Naive thymus-derived CD4-positive, alpha-beta T cell (primary cell): ENCODE measurements around the gene MUC6. TPM values are rescaled to one million over a fixed set of nuclear protein-coding genes. Genes with fewer than 3 reads are reported as not detected.

Experiments
- ATAC-seq: fragments of 150-1000 bp; cut with Tn5 transposase; 2 replicates; pipeline ENCODE4 v1.10.0; 2021; ENCODE audit warnings: mild to moderate bottlenecking, moderate library complexity
- CTCF ChIA-PET: fragments of 350-600 bp; sonication (Branson Sonifier 250); formaldehyde crosslinking; loops from one replicate; lab custom pipeline; 2021; ENCODE audit warnings: antibody characterized with exemption; lab: Charles Lee
- POLR2A ChIA-PET: fragments of 350-600 bp; sonication (Branson Sonifier 250); formaldehyde crosslinking; loops from one replicate; lab custom pipeline; 2021; ENCODE audit warnings: antibody characterized with exemption, inconsistent platforms; lab: Charles Lee
- DNase-seq, 9 donors: peaks; one replicate each; pipeline versions ENCODE4 v3.0.0 to v3.0.0-alpha.2; 2020 to 2022; ENCODE audit warnings: mixed read lengths in 1 of 9
- H3K27ac ChIP-seq: one replicate; pipeline ENCODE4 v1.7.0; 2013; ENCODE audit warnings: mild to moderate bottlenecking, low read depth, low read length, moderate library complexity
- H3K27me3 ChIP-seq, 2 donors: one replicate each; pipeline ENCODE4 v1.7.0; 2013; ENCODE audit warnings: low read length in 2 of 2, mild to moderate bottlenecking in 2 of 2, moderate library complexity in 2 of 2; ENCODE audit not compliant: control insufficient read depth in 2 of 2, insufficient read depth in 2 of 2
- H3K36me3 ChIP-seq, 3 experiments: 1 replicate in 2 of 3; 2 replicates in 1 of 3; pipeline ENCODE4 v1.7.0; 2013; ENCODE audit warnings: low read length in 3 of 3, mild to moderate bottlenecking in 3 of 3, moderate library complexity in 1 of 3; ENCODE audit not compliant: insufficient read depth in 3 of 3, control insufficient read depth in 2 of 3
- H3K4me1 ChIP-seq, 2 donors: one replicate each; pipeline ENCODE4 v1.7.0; 2013; ENCODE audit warnings: low read length in 2 of 2, mild to moderate bottlenecking in 2 of 2, moderate library complexity in 1 of 2; ENCODE audit not compliant: control insufficient read depth in 2 of 2, insufficient read depth in 2 of 2
- H3K4me3 ChIP-seq: 2 replicates; pipeline ENCODE4 v1.7.0; 2013; ENCODE audit warnings: mild to moderate bottlenecking, low read length
- H3K9me3 ChIP-seq, 3 experiments: 1 replicate in 2 of 3; 2 replicates in 1 of 3; pipeline ENCODE4 v1.7.0; 2013; ENCODE audit warnings: low read length in 3 of 3; ENCODE audit not compliant: control insufficient read depth in 2 of 3
- H3K27ac Mint-ChIP-seq, 9 donors: one replicate each; pipeline ENCODE4 v1.8.0; 2020 to 2022; ENCODE audit warnings: mixed read lengths in 9 of 9, mild to moderate bottlenecking in 8 of 9, moderate library complexity in 5 of 9, inconsistent platforms in 2 of 9
- H3K27me3 Mint-ChIP-seq, 5 donors: one replicate each; pipeline ENCODE4 v1.8.0; 2021 to 2022; ENCODE audit warnings: mixed read lengths in 5 of 5, mild to moderate bottlenecking in 1 of 5
- H3K36me3 Mint-ChIP-seq, 5 donors: one replicate each; pipeline ENCODE4 v1.8.0; 2020 to 2022; ENCODE audit warnings: mixed read lengths in 5 of 5, mild to moderate bottlenecking in 3 of 5, inconsistent platforms in 1 of 5
- H3K4me1 Mint-ChIP-seq, 7 donors: one replicate each; pipeline ENCODE4 v1.8.0; 2020 to 2022; ENCODE audit warnings: mixed read lengths in 7 of 7, mild to moderate bottlenecking in 3 of 7, inconsistent platforms in 1 of 7
- H3K4me3 Mint-ChIP-seq, 10 donors: one replicate each; pipeline ENCODE4 v1.8.0; 2020 to 2022; ENCODE audit warnings: mild to moderate bottlenecking in 10 of 10, mixed read lengths in 10 of 10, moderate library complexity in 6 of 10, inconsistent platforms in 2 of 10
- H3K9me3 Mint-ChIP-seq, 11 donors: one replicate each; pipeline ENCODE4 v1.8.0; 2020 to 2022; ENCODE audit warnings: mixed read lengths in 11 of 11, mild to moderate bottlenecking in 4 of 11, inconsistent platforms in 1 of 11, moderate library complexity in 1 of 11
- intact Hi-C, 2 donors: fragments of 100-400 bp; cut with micrococcal nuclease; formaldehyde crosslinking; loops; one replicate each; pipeline ENCODE4 v1.15.1; 2023
- polyA plus RNA-seq, 2 donors: library from polyadenylated mRNA; unstranded; fragments of 300-500 nt; fragmentation: Illumina TruSeq; gene quantifications; one replicate each; pipeline ENCODE4 v1.2.3, GENCODE V29; 2021
- total RNA-seq, 6 experiments: library from RNA in 5 of 6; stranded (reverse) in 5 of 6; gene quantifications; 1 replicate in 5 of 6; 2 replicates in 1 of 6; pipeline ENCODE4 v1.2.3 and lab custom pipeline; 2021 to 2026

The MUC6 gene
- total and polyA plus RNA-seq, 7 experiments from 2014 or later: not detected

DNA sequence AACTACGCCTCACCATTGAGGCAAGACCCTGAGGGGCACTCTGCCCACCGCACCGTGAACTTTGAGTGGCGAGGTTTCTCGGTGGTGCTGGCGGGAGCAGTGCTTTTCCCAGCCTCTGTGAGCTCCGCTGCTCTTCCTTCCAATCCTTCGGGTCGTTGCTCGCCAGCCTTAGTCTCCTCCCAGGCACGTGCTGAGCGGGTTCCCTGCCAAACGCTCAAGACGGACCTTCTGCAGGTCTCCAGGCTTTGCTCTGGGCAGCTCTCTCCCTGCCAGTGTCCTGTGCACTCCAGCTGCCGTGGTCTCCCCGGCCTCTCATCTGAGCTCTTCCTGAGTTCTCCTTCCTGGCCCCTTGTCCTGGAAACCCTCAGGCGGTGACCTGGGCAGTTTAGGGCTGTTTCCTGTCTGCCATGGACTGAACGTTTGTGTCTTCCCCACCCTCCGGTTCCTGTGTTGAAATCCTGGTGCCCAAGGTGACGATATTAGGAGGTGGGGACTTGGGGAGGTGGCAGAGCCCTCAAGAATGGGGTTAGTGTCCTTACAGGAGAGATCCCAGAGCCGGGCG is 11.2 kb upstream of the MUC6 start:
- Mint-ChIP-seq H3K4me1 (peaks cover 0 to 5% (median 0%) of the 10 kb centered on the region in 7 donors), H3K27ac (no peak overlapping the region), H3K4me3 (no peak overlapping the region), H3K27me3 (peaks cover 0 to 11% (median 9%) of the 10 kb centered on the region in 5 donors), H3K9me3 (no peaks in the 10 kb centered on the region), H3K36me3 (peaks cover 0 to 3% (median 0%) of the 10 kb centered on the region in 5 donors)
- intact Hi-C loops: no loop called here
- Histone ChIP-seq H3K27ac (no peak overlapping the region), H3K36me3 (no peaks in the 10 kb centered on the region), H3K9me3 (no peaks in the 10 kb centered on the region), H3K4me3 (no peak overlapping the region), H3K4me1 (no peaks in the 10 kb centered on the region), H3K27me3 (peaks cover 0 to 5% of the 10 kb centered on the region in 2 donors)
- POLR2A ChIA-PET: no interaction called here
- ATAC-seq: no peak
- DNase-seq: no peak
- CTCF ChIA-PET: no interaction called here

DNA sequence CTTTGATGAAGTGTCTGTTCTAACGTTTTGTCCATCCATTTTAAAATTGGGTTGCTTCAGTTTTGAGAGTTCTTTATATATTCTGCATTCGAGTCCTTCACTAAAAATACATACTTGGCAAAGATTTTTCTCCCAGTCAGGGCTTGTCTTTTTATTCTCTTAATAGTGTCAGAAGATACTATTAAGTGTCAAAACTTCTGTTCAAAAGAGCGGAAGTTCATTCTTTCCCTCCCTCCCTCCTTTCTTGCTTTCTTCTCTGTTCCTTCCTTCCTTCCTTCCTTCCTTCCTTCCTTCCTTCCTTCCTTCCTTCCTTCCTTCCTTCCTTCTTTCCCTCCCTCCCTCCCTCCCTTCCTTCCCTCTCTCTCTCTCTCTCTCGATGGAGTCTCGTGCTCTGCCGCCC is 7.6 kb upstream of the MUC6 start:
- POLR2A ChIA-PET: no interaction called here

DNA sequence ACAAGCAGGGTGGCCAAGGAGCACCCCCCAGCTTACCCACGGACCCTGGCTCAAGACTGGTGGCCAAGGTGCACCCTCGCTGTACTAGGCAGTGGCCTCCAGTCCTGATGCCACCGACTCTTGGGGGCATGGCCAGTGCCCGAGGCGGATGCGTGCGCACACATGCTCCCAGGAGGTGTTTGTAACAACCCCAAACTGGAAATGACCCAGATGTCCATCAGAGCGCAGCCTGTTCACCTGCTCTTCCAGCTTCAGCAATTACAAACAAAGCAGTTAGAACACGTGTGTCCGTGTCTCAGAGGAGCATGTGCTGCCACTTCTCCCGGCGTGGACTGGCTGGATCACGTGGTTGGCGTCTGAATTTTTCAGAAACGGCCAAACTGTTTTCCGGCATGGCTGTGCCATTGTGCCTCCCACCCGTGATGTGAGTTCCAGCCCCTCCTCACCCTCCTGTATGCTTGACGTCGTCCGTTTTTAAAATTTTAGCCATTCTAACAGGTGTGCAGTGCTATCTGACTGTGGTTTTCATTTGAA is 7.1 kb upstream of the MUC6 start:
- intact Hi-C loops: no loop called here
- no peak for DNase-seq
- H3K27me3 Mint-ChIP-seq: peaks cover 0 to 9% (median 7%) of the 10 kb centered on the region in 5 donors

More for the DNA sequence above, 7.6 kb upstream of the MUC6 start:
- no peak for DNase-seq
- no peak overlapping the region for H3K4me3 Mint-ChIP-seq
- intact Hi-C loops: no loop called here
- H3K36me3 ChIP-seq: no peaks in the 10 kb centered on the region
- H3K27ac ChIP-seq: no peak overlapping the region
- no peak overlapping the region for H3K4me3 ChIP-seq
- no peaks in the 10 kb centered on the region for H3K4me1 ChIP-seq
- H3K9me3 ChIP-seq: no peaks in the 10 kb centered on the region
- H3K36me3 Mint-ChIP-seq: no peaks in the 10 kb centered on the region
- H3K9me3 Mint-ChIP-seq: no peaks in the 10 kb centered on the region
- no peak overlapping the region for H3K27ac Mint-ChIP-seq
- H3K4me1 Mint-ChIP-seq: peaks cover 0 to 4% (median 0%) of the 10 kb centered on the region in 7 donors
- H3K27me3 ChIP-seq: no peaks in the 10 kb centered on the region
- ATAC-seq: no peak
- peaks cover 0 to 11% (median 8%) of the 10 kb centered on the region in 5 donors for H3K27me3 Mint-ChIP-seq
- CTCF ChIA-PET: no interaction called here

GRCh38 chr11:1042626-1043562 is 6.4 kb upstream of the MUC6 start:
- no peaks in the 10 kb centered on the region for H3K27me3 ChIP-seq
- Mint-ChIP-seq H3K36me3 (no peaks in the 10 kb centered on the region), H3K27ac (no peak overlapping the region), H3K4me1 (peaks cover 0 to 4% (median 0%) of the 10 kb centered on the region in 7 donors), H3K9me3 (no peaks in the 10 kb centered on the region), H3K27me3 (peaks cover 0 to 8% (median 4%) of the 10 kb centered on the region in 5 donors), H3K4me3 (no peak overlapping the region)
- no peak overlapping the region for H3K4me3 ChIP-seq
- H3K4me1 ChIP-seq: no peaks in the 10 kb centered on the region
- ATAC-seq (no peak), DNase-seq (no peak)
- ChIA-PET CTCF (no interaction called here), POLR2A (no interaction called here)
- no peaks in the 10 kb centered on the region for H3K9me3 ChIP-seq
- no peak overlapping the region for H3K27ac ChIP-seq
- intact Hi-C loops: no loop called here
- no peaks in the 10 kb centered on the region for H3K36me3 ChIP-seq

More for the DNA sequence above, 7.1 kb upstream of the MUC6 start:
- ChIA-PET CTCF (no interaction called here), POLR2A (no interaction called here)
- Histone ChIP-seq H3K36me3 (no peaks in the 10 kb centered on the region), H3K4me3 (no peak overlapping the region), H3K27me3 (no peaks in the 10 kb centered on the region), H3K4me1 (no peaks in the 10 kb centered on the region), H3K9me3 (no peaks in the 10 kb centered on the region), H3K27ac (no peak overlapping the region)
- Mint-ChIP-seq H3K36me3 (no peaks in the 10 kb centered on the region), H3K4me3 (no peak overlapping the region), H3K9me3 (no peaks in the 10 kb centered on the region), H3K4me1 (peaks cover 0 to 4% (median 0%) of the 10 kb centered on the region in 7 donors), H3K27ac (no peak overlapping the region)
- no peak for ATAC-seq

- H3K36me3 Mint-ChIP-seq: no peaks in the 10 kb centered on the region
- DNase-seq: no peak
- no peak overlapping the region for H3K27ac Mint-ChIP-seq
These were observed 5.6 kb upstream of the MUC6 start for GRCh38 chr11:1041936-1042608.

DNA sequence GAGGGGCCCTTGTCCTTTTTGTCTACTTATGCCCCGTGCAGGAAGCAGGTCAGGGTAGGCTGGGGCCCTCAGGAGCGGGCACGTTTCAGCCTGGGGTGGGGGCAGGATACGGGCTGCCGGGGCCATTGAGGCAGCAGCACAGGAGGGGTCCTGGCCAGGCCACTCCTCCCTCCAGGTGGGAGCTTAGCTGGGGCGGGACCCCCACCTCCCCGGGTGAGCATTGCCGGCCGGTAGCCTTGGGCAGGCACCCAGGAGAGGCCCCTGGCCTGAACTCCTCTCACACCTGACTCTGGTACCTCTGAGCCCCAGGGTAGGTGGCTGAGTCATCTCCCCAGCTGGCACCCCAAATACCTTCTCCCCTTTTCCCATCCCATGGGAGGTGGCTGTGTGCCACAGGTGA is 5.0 kb upstream of the MUC6 start:
- no peaks in the 10 kb centered on the region for H3K27me3 ChIP-seq
- Mint-ChIP-seq H3K27me3 (peaks cover 0 to 5% (median 2%) of the 10 kb centered on the region in 5 donors), H3K27ac (no peak overlapping the region), H3K36me3 (no peaks in the 10 kb centered on the region), H3K4me3 (no peak overlapping the region), H3K4me1 (peaks cover 0 to 4% (median 0%) of the 10 kb centered on the region in 7 donors), H3K9me3 (no peaks in the 10 kb centered on the region)
- ATAC-seq (peak; percentile 15), DNase-seq (no peak)
- no peaks in the 10 kb centered on the region for H3K36me3 ChIP-seq
- ChIA-PET CTCF (no interaction called here), POLR2A (no interaction called here)
- H3K4me3 ChIP-seq: no peak overlapping the region
- intact Hi-C loops: no loop called here
- no peaks in the 10 kb centered on the region for H3K9me3 ChIP-seq
- H3K27ac ChIP-seq: no peak overlapping the region
- H3K4me1 ChIP-seq: no peaks in the 10 kb centered on the region

More at GRCh38 chr11:1041936-1042608, 5.6 kb upstream of the MUC6 start:
- no peaks in the 10 kb centered on the region for H3K4me1 ChIP-seq
- peaks cover 0 to 4% (median 0%) of the 10 kb centered on the region in 7 donors for H3K4me1 Mint-ChIP-seq
- no peaks in the 10 kb centered on the region for H3K36me3 ChIP-seq
- H3K9me3 Mint-ChIP-seq: no peaks in the 10 kb centered on the region
- no peak overlapping the region for H3K4me3 ChIP-seq
- peaks cover 0 to 5% (median 4%) of the 10 kb centered on the region in 5 donors for H3K27me3 Mint-ChIP-seq
- ChIA-PET CTCF (no interaction called here), POLR2A (no interaction called here)
- H3K27me3 ChIP-seq: no peaks in the 10 kb centered on the region
- H3K4me3 Mint-ChIP-seq: no peak overlapping the region
- no peak overlapping the region for H3K27ac ChIP-seq
- intact Hi-C loops: no loop called here
- H3K9me3 ChIP-seq: no peaks in the 10 kb centered on the region
- ATAC-seq: no peak
